Measurements from ENCODE around the gene RPS6KA5.
"Not testable (repeated sequence)": the region's sequence is repeated elsewhere in the genome, so short reads cannot be mapped to it uniquely, and the experiment has no call there.

RPS6KA5 gene

DNA sequence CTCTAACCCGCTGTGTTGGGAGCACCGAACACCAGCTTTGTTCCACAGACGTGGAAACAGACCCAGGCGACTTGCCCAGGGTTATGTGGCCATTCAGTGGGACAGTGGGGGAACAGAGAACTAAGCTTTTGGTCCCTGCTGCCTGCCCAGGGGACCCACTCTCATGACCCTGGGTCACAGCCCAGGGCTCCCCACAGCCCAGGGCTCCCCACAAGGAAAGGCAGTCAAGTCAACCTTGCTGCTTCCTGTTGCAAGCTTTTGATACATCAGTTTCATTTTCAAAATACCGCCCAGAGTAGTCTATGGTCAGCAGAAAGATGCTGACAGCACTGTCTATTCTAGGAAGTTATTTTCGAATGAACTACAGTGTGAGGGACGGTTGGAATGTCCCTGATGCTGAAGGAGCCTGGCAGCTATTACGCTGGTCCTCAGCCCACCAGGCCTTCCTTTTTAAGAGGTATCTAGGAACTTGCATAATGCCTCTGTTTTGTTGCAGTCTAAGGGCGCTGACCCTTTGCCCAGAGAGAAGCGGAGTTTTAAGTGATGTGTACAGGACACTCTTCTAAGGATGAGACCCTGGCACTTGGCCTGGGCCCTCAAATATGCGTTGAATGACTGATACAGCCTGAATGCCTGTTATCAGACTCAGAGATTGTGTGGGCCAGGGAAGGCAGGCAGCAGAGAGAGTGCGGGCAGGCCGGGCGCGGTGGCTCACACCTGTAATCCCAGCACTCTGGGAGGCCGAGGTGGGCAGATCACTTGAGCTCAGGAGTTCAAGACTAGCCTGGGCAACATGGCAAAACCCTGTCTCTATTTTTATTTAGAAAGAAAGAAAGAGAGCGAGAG, 231.6 kb downstream of the RPS6KA5 start:
- H3K4me1 ChIP-seq (ENCODE audit: control insufficient read depth in 1 of 2, insufficient read depth in 2 of 2, low read length in 2 of 2) = peaks cover 7 to 9% of the 10 kb centered on the region in 2 experiments
- peak overlapping the region; percentile 76 for H4K12ac ChIP-seq (ENCODE audit: low read depth, low read length)
- peak overlapping the region; percentile 41 for H2BK120ac ChIP-seq (ENCODE audit: insufficient read depth, low read length, poor library complexity)
- H3K14ac ChIP-seq (ENCODE audit: low read length) = peak overlapping the region; percentile 16
- H4K91ac ChIP-seq (ENCODE audit: low read depth, low read length) = peak overlapping the region; percentile 46
- H3K23ac ChIP-seq (ENCODE audit: low read length) = no peak overlapping the region
- no peak overlapping the region for H2BK5ac ChIP-seq (ENCODE audit: low read depth, low read length, poor library complexity)
- H3K27me3 ChIP-seq (ENCODE audit: insufficient read depth, low read length) = no peaks in the 10 kb centered on the region
- H4K8ac ChIP-seq (ENCODE audit: low read depth, low read length) = peak overlapping the region; percentile 85
- H3K9me3 ChIP-seq (ENCODE audit: insufficient read depth, low read depth, low read length) = peaks cover 3% of the 10 kb centered on the region
- no peak overlapping the region for H3K27ac ChIP-seq (ENCODE audit: low read depth, low read length)
- H3K79me1 ChIP-seq (ENCODE audit: low read length) = peaks cover 6% of the 10 kb centered on the region
- peaks cover 2% of the 10 kb centered on the region for H3K79me2 ChIP-seq (ENCODE audit: control insufficient read depth, insufficient read depth, low read length, poor library complexity)
- no CpG with 5 or more reads among the region's 17 CpGs for WGBS (ENCODE audit: extremely low coverage, insufficient coverage, insufficient read length)
- H2AFZ ChIP-seq (ENCODE audit: insufficient read depth, low read length, poor library complexity) = peak overlapping the region; percentile 52
- peak overlapping the region; percentile 38 for H2BK12ac ChIP-seq (ENCODE audit: low read length)
- H3K4me2 ChIP-seq (ENCODE audit: low read length) = peak overlapping the region; percentile 60
- H3K18ac ChIP-seq (ENCODE audit: low read length) = no peak overlapping the region
- no peak overlapping the region for H3K4ac ChIP-seq (ENCODE audit: low read depth, low read length)
- peak overlapping the region; percentile 3 for H2AK5ac ChIP-seq (ENCODE audit: low read length)
- no peaks in the 10 kb centered on the region for H3K36me3 ChIP-seq (ENCODE audit: control insufficient read depth in 1 of 2, insufficient read depth in 2 of 2, low read length in 2 of 2)
- no peak overlapping the region for H3K9ac ChIP-seq (ENCODE audit: low read length)
- peak; percentile 79 to 91 for DNase-seq
- no peak overlapping the region for H3K4me3 ChIP-seq (ENCODE audit: low read depth, low read length)

DNA sequence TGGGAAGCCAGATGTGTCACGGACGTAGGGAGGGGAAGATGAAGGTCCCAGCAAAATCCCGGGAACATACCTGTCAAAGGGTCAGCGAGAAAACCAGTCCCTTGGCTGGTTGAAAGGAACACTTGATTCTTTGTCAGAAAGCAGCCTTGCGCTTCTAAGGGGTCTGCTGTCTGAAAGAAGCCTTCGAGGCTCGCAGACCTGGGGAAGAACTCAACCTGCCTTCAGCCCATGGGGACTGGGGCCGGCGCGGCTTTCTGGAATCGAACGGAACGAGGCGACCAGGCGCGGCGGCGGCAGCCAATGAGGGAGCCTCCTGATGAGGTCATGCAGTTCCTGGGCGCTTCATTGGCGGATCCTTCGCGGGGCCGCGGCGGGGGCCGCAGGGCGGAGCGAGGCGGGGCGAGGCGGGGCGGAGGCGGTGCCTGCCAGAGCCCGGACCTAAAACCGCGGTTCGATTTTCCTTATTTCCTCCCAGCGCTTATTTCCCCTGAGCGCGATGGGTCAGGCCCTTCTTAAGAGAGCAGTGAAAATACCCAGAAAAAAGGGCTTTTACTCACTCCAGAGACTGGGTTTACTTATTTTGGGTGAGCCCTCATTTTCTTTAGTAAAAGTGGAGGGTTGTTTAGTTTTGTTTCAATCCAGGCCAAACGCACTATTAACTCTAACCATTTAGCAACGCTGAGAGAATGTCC, 232.4 kb downstream of the RPS6KA5 start:
- Histone ChIP-seq H3K27ac (ENCODE audit: low read depth, low read length) (no peak overlapping the region), H3K18ac (ENCODE audit: low read length) (peak overlapping the region; percentile 35), H3K23ac (ENCODE audit: low read length) (no peak overlapping the region), H3K36me3 (ENCODE audit: control insufficient read depth in 1 of 2, insufficient read depth in 2 of 2, low read length in 2 of 2) (no peaks in the 10 kb centered on the region), H4K91ac (ENCODE audit: low read depth, low read length) (peak overlapping the region; percentile 41), H3K79me2 (ENCODE audit: control insufficient read depth, insufficient read depth, low read length, poor library complexity) (peaks cover 2% of the 10 kb centered on the region), H2AK5ac (ENCODE audit: low read length) (no peak overlapping the region), H3K14ac (ENCODE audit: low read length) (peak overlapping the region; percentile 71), H3K4me1 (ENCODE audit: control insufficient read depth in 1 of 2, insufficient read depth in 2 of 2, low read length in 2 of 2) (peaks cover 7 to 9% of the 10 kb centered on the region in 2 experiments), H3K9ac (ENCODE audit: low read length) (no peak overlapping the region), H4K12ac (ENCODE audit: low read depth, low read length) (peak overlapping the region; percentile 76), H2BK120ac (ENCODE audit: insufficient read depth, low read length, poor library complexity) (peak overlapping the region; percentile 48), H3K4me2 (ENCODE audit: low read length) (peak overlapping the region; percentile 70), H4K8ac (ENCODE audit: low read depth, low read length) (peak overlapping the region; percentile 85), H3K9me3 (ENCODE audit: insufficient read depth, low read depth, low read length) (peaks cover 3% of the 10 kb centered on the region), H3K27me3 (ENCODE audit: insufficient read depth, low read length) (no peaks in the 10 kb centered on the region), H2BK12ac (ENCODE audit: low read length) (peak overlapping the region; percentile 71), H3K4me3 (ENCODE audit: low read depth, low read length) (no peak overlapping the region), H3K79me1 (ENCODE audit: low read length) (peaks cover 6% of the 10 kb centered on the region), H3K4ac (ENCODE audit: low read depth, low read length) (no peak overlapping the region), H2AFZ (ENCODE audit: insufficient read depth, low read length, poor library complexity) (peak overlapping the region; percentile 93), H2BK5ac (ENCODE audit: low read depth, low read length, poor library complexity) (peak overlapping the region; percentile 12)
- whole genome bisulfite sequencing (ENCODE audit: extremely low coverage, insufficient coverage, insufficient read length) = no CpG with 5 or more reads among the region's 42 CpGs
- peak; percentile 80 to 91 for DNase-seq

DNA sequence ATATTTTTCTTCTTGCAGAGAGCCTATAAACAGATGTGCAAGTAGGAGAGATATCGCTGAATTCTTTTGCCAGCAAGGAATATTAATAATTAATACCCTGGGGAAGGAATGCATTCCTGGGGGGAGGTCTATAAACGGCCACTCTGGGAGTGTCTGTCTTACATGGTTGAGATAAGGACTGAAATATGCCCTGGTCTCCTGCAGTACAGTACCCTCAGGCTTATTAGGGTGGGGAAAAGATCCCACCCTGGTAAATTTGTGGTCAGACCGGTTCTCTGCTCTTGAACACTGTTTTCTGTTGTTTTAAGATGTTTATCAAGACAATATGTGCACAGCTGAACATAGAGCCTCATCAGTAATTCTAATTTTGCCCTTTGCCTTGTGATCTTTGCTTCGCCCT, 236.9 kb downstream of the RPS6KA5 start:
- H3K4me1 ChIP-seq (ENCODE audit: control insufficient read depth in 1 of 2, insufficient read depth in 2 of 2, low read length in 2 of 2) = peaks cover 22 to 27% of the 10 kb centered on the region in 2 experiments
- not testable (repeated sequence) for H3K4me2 ChIP-seq (ENCODE audit: low read length); H3K4ac ChIP-seq (ENCODE audit: low read depth, low read length); H3K27ac ChIP-seq (ENCODE audit: low read depth, low read length); H3K79me2 ChIP-seq (ENCODE audit: control insufficient read depth, insufficient read depth, low read length, poor library complexity); H3K4me3 ChIP-seq (ENCODE audit: low read depth, low read length); H4K12ac ChIP-seq (ENCODE audit: low read depth, low read length); H4K91ac ChIP-seq (ENCODE audit: low read depth, low read length); H4K8ac ChIP-seq (ENCODE audit: low read depth, low read length); H3K9me3 ChIP-seq (ENCODE audit: insufficient read depth, low read depth, low read length); H3K23ac ChIP-seq (ENCODE audit: low read length); H3K27me3 ChIP-seq (ENCODE audit: insufficient read depth, low read length); H3K18ac ChIP-seq (ENCODE audit: low read length); H2AK5ac ChIP-seq (ENCODE audit: low read length); H2BK120ac ChIP-seq (ENCODE audit: insufficient read depth, low read length, poor library complexity); H3K36me3 ChIP-seq (ENCODE audit: control insufficient read depth in 1 of 2, insufficient read depth in 2 of 2, low read length in 2 of 2); H2BK5ac ChIP-seq (ENCODE audit: low read depth, low read length, poor library complexity); H2BK12ac ChIP-seq (ENCODE audit: low read length); H3K14ac ChIP-seq (ENCODE audit: low read length); H3K9ac ChIP-seq (ENCODE audit: low read length); H2AFZ ChIP-seq (ENCODE audit: insufficient read depth, low read length, poor library complexity)
- DNase-seq = peak in 1 of 2 donors; percentile 59
- WGBS (ENCODE audit: extremely low coverage, insufficient coverage, insufficient read length) = no CpG with 5 or more reads among the region's 4 CpGs
- peaks cover 16% of the 10 kb centered on the region for H3K79me1 ChIP-seq (ENCODE audit: low read length)

DNA sequence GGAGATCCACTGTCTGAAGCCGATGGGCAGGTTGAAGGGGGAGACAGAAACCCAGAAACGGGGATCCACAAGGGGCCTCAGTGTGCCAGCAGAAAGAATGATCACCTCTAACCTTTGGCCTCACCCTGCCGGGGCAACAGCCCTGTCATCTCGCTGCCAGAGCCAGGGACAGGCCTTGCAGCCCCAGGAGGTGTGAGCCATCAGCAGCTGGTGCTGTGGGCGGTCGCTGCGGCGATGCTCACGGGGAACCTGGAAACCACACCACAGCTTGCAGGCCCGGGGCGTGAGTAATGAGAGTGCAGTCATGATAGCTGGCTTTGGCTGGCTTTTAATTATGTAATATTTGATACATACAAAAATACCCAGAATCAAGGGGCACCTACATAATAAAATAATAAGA, 239.5 kb downstream of the RPS6KA5 start:
- no CpG with 5 or more reads among the region's 11 CpGs for WGBS (ENCODE audit: extremely low coverage, insufficient coverage, insufficient read length)

More for the DNA sequence above, 239.5 kb downstream of the RPS6KA5 start:
- H4K12ac ChIP-seq (ENCODE audit: low read depth, low read length) = no peak overlapping the region
- no peak overlapping the region for H3K23ac ChIP-seq (ENCODE audit: low read length)
- no peak for DNase-seq
- H2AFZ ChIP-seq (ENCODE audit: insufficient read depth, low read length, poor library complexity) = no peak overlapping the region
- peak overlapping the region; percentile 25 for H2BK12ac ChIP-seq (ENCODE audit: low read length)
- peak overlapping the region; percentile 21 for H3K14ac ChIP-seq (ENCODE audit: low read length)
- H2AK5ac ChIP-seq (ENCODE audit: low read length) = peak overlapping the region; percentile 60
- peaks cover 16% of the 10 kb centered on the region for H3K79me1 ChIP-seq (ENCODE audit: low read length)
- H3K36me3 ChIP-seq (ENCODE audit: control insufficient read depth in 1 of 2, insufficient read depth in 2 of 2, low read length in 2 of 2) = no peaks in the 10 kb centered on the region
- peak overlapping the region; percentile 54 for H2BK120ac ChIP-seq (ENCODE audit: insufficient read depth, low read length, poor library complexity)
- H3K9ac ChIP-seq (ENCODE audit: low read length) = no peak overlapping the region
- H3K4me1 ChIP-seq (ENCODE audit: control insufficient read depth in 1 of 2, insufficient read depth in 2 of 2, low read length in 2 of 2) = peaks cover 15 to 28% of the 10 kb centered on the region in 2 experiments
- no peak overlapping the region for H3K4me2 ChIP-seq (ENCODE audit: low read length)
- peaks cover 6% of the 10 kb centered on the region for H3K9me3 ChIP-seq (ENCODE audit: insufficient read depth, low read depth, low read length)
- H3K4me3 ChIP-seq (ENCODE audit: low read depth, low read length) = no peak overlapping the region
- H2BK5ac ChIP-seq (ENCODE audit: low read depth, low read length, poor library complexity) = peak overlapping the region; percentile 56
- H3K27ac ChIP-seq (ENCODE audit: low read depth, low read length) = peak overlapping the region; percentile 52
- peaks cover 3% of the 10 kb centered on the region for H3K79me2 ChIP-seq (ENCODE audit: control insufficient read depth, insufficient read depth, low read length, poor library complexity)
- peak overlapping the region; percentile 87 for H4K91ac ChIP-seq (ENCODE audit: low read depth, low read length)
- H3K27me3 ChIP-seq (ENCODE audit: insufficient read depth, low read length) = no peaks in the 10 kb centered on the region
- H3K4ac ChIP-seq (ENCODE audit: low read depth, low read length) = no peak overlapping the region
- peak overlapping the region; percentile 21 for H3K18ac ChIP-seq (ENCODE audit: low read length)
- peak overlapping the region; percentile 25 for H4K8ac ChIP-seq (ENCODE audit: low read depth, low read length)
